ENCODE data around the gene TYRO3. TPM values are rescaled to one million over a fixed set of nuclear protein-coding genes. Genes with fewer than 3 reads are reported as not detected.

TYRO3 gene
- total and polyA plus RNA-seq, 2 donors (not counting 1 experiment from before 2014, with no cell fraction given) = 0.05 TPM; not detected in 1

DNA sequence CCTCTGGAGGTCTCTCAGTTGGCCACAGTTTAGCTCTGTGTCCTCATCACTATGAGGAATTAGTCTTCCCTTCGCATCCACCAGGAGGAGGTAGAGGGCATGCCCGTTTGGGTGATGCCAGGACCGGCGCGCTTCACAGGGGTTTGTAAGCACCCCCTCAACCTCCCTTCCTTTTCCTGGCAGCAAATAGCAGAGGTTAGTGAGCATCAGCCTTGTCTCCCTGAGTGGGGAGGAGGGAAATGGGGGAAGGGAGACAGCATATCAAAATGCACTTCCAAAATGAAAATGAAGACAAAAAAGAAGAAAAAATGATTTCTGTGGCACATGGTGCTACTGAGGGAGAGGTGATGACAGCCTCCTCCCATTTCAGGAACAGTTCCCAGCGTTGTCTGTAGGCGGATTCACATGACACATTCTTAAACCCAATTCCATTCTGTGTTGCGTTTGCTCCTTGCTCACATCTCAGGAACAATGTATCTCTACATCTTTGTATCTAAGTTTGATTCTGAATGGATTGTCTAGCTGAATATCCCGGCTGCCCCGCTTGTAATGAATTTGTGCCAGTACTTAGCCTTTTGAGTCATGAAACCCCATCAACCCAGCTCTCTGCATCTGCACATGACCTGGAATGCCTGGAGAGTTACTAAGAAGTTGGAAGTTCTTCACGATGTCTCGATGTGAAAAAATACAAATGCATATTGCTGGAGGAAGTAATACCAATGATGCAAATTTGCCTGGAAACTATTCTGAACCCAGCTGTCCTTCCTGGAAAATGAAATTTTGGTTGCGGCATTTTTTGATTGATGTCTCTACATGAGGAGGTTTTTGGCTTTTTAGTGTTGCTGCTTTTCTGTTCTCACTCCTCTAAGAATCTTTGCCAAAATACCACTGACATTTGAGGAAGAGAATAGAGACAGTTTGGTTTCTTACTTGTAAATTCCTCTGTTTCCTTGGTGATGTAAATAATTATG lies 45.2 kb downstream of the TYRO3 start:
- Mint-ChIP-seq H3K9me3 (ENCODE audit: insufficient read depth) (no peaks in the 10 kb centered on the region), H3K4me3 (peak overlapping the region; percentile 77), H3K27me3 (peaks cover 34% of the 10 kb centered on the region), H3K27ac (no peak overlapping the region), H3K4me1 (peaks cover 9% of the 10 kb centered on the region)
- Histone ChIP-seq H3K9ac (ENCODE audit: low read length) (no peak overlapping the region), H4K20me1 (ENCODE audit: control insufficient read depth, insufficient read depth, low read length, poor library complexity, severe bottlenecking) (no peaks in the 10 kb centered on the region), H3K27ac (ENCODE audit: low read length in 2 of 2) (no peak overlapping the region), H3K79me2 (ENCODE audit: control insufficient read depth, insufficient read depth, low read length) (no peaks in the 10 kb centered on the region), H3K4me2 (replicated peaks; ENCODE audit: low read depth, low read length, poor library complexity, severe bottlenecking) (peak overlapping the region; percentile 69), H3K9me3 (ENCODE audit: control extremely low read depth in 1 of 3, control insufficient read depth in 2 of 3, insufficient read depth in 1 of 3, low read length in 2 of 3) (no peaks in the 10 kb centered on the region), H3K4me3 (ENCODE audit: control extremely low read depth in 1 of 5, extremely low read depth in 1 of 5, insufficient read depth in 1 of 5, low read depth in 2 of 5, low read length in 4 of 5) (peak overlapping the region in 3 of 5 experiments; percentile 2 to 31 (median 29)), H3K36me3 (replicated peaks in 1 of 2; ENCODE audit: control extremely low read depth in 1 of 2, control insufficient read depth in 1 of 2, extremely low read depth in 1 of 2, insufficient read depth in 2 of 2, low read length in 1 of 2) (no peaks in the 10 kb centered on the region), H2AFZ (ENCODE audit: insufficient read depth, low read depth, low read length, poor library complexity, severe bottlenecking) (peak overlapping the region; percentile 45), H3K27me3 (replicated peaks in 1 of 4; ENCODE audit: control extremely low read depth in 1 of 4, control insufficient read depth in 3 of 4, insufficient read depth in 4 of 4, low read length in 3 of 4) (peaks cover 0 to 17% (median 5%) of the 10 kb centered on the region in 4 experiments), H3K4me1 (ENCODE audit: control insufficient read depth in 2 of 2, insufficient read depth in 2 of 2, low read length in 2 of 2) (peaks cover 8 to 10% of the 10 kb centered on the region in 2 donors)
- POLR2A ChIA-PET = interaction anchor here (0.6 kb wide), 1 partner anchor 168 kb away, joined by 6 read pairs; no protein-coding TSS in a partner anchor
- intact Hi-C loops (cut with micrococcal nuclease) = loop anchor here (1.0 to 5.0 kb wide), 4 partner anchors 47 to 298 kb away; partner anchors contain the start of gene TYRO3
- ATAC-seq (ENCODE audit: low read depth) = peak; percentile 85
- CTCF ChIA-PET = interaction anchor here (0.7 to 4.1 kb wide), 25 partner anchors 8 to 480 kb away, joined by 3 to 46 read pairs (median 4); partner anchors contain the start of genes MAPKBP1 and MGA
- DNase-seq = peak; percentile 74
- TF ChIP-seq CTCF (IDR thresholded peaks at IDR 0.05) = peak; percentile 80
- TF ChIP-seq EZH2 (IDR thresholded peaks at IDR 0.05; ENCODE audit: borderline replicate concordance, insufficient read depth, low read depth, low read length, poor library complexity, severe bottlenecking) = no peak
- 22% methylated on average over 2 of the region's 13 CpGs for WGBS (ENCODE audit: insufficient coverage)
